ENCODE data around the gene NRM. TPM values are rescaled to one million over a fixed set of nuclear protein-coding genes. Genes with fewer than 3 reads are reported as not detected.

Gene NRM
- total and polyA plus RNA-seq, 2 of the 13 experiments (the other 11 are each of a cell fraction or from before 2014, with no cell fraction given), result 12.5 to 16.0 TPM

DNA sequence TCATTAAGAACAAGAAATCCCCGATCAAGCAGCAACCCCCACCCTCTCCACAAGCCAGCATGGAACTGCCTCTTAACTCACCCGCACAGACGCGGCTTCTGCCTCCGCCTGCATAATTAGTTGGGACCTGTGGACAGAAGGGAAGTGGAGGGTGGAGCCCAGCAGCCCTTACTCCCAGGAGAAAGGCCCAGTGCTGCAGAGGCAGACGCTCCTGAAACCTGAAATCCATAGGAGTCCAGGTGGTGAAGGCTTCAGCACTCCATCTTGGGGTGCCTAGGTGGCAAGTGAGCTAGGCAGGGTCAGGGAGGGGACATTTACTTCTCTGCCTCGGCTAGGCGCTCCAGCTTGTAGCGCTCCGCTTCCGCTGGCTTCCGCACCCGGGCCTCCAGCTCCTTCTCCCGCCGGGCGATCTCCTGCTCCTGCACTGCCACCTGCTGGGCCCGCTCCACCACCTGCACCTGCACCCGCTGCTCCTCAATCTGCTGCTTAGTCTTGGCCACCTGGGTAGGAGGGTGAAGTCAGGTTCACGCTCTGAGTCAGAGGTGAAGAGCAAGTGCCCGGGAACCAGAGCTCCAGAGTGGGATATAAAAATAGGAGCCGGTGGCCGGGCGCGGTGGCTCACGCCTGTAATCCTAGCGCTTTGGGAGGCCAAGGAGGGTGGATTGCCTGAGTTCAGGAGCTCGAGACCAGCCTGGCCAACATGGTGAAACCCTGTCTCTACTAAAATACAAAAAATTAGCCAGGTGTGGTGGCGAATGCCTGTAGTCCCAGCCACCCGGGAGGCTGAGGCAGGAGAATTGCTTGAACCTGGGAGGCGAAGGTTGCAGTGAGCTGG lies 40.0 kb upstream of the NRM start (continued):
- TF ChIP-seq USF2 (IDR thresholded peaks at IDR 0.05; ENCODE audit: low read depth, low read length), result no peak
- no peak for TF ChIP-seq USF2 (CRISPR knock-in tag; IDR thresholded peaks at IDR 0.05; ENCODE audit: borderline replicate concordance)
- TF ChIP-seq ZFP90 (CRISPR knock-in tag; IDR thresholded peaks at IDR 0.05; ENCODE audit: borderline replicate concordance), result no peak
- TF ChIP-seq ZFX (CRISPR knock-in tag; IDR thresholded peaks at IDR 0.05; ENCODE audit: low read depth), result peak; percentile 59
- peak; percentile 23; the same call in 1 of the 2 replicates for TF ChIP-seq FOSL2 (CRISPR knock-in tag; IDR thresholded peaks at IDR 0.05)
- TF ChIP-seq ZNF34 (CRISPR knock-in tag; IDR thresholded peaks at IDR 0.05; ENCODE audit: borderline replicate concordance), result no peak
- no peak for TF ChIP-seq ZNF784 (CRISPR knock-in tag; IDR thresholded peaks at IDR 0.05; ENCODE audit: borderline replicate concordance)
- TF ChIP-seq, protein P1, sequence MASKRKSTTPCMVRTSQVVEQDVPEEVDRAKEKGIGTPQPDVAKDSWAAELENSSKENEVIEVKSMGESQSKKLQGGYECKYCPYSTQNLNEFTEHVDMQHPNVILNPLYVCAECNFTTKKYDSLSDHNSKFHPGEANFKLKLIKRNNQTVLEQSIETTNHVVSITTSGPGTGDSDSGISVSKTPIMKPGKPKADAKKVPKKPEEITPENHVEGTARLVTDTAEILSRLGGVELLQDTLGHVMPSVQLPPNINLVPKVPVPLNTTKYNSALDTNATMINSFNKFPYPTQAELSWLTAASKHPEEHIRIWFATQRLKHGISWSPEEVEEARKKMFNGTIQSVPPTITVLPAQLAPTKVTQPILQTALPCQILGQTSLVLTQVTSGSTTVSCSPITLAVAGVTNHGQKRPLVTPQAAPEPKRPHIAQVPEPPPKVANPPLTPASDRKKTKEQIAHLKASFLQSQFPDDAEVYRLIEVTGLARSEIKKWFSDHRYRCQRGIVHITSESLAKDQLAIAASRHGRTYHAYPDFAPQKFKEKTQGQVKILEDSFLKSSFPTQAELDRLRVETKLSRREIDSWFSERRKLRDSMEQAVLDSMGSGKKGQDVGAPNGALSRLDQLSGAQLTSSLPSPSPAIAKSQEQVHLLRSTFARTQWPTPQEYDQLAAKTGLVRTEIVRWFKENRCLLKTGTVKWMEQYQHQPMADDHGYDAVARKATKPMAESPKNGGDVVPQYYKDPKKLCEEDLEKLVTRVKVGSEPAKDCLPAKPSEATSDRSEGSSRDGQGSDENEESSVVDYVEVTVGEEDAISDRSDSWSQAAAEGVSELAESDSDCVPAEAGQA (IDR thresholded peaks at IDR 0.05; ENCODE audit: low read depth), result peak; percentile 46; the same call in 1 of the 2 replicates
- TF ChIP-seq, protein P1 (CRISPR knock-in tag; IDR thresholded peaks at IDR 0.05; ENCODE audit: borderline replicate concordance), result no peak
- no peak for TF ChIP-seq ZNF629 (CRISPR knock-in tag; conservative IDR thresholded peaks at IDR 0.05)
- no peak for TF ChIP-seq SATB2 (CRISPR knock-in tag; IDR thresholded peaks at IDR 0.05)
- TF ChIP-seq ZNF343 (CRISPR knock-in tag; IDR thresholded peaks at IDR 0.05), result 0 out of 2 replicates have a peak, but pooled peaks have one; percentile 31
- TF ChIP-seq NR2F1 (CRISPR knock-in tag; IDR thresholded peaks at IDR 0.05), result no peak
- no peak for TF ChIP-seq ZNF331 (CRISPR knock-in tag; IDR thresholded peaks at IDR 0.05)
- TF ChIP-seq FOXO1 (CRISPR knock-in tag; IDR thresholded peaks at IDR 0.05), result no peak
- TF ChIP-seq IRF2 (CRISPR knock-in tag; IDR thresholded peaks at IDR 0.05), result peak; percentile 59; the same call in 1 of the 2 replicates
- peak; percentile 95 for TF ChIP-seq RAD21 (CRISPR knock-in tag; IDR thresholded peaks at IDR 0.05)

Measured in HepG2 (cell line).